ENCODE results near the gene PLEKHA6. TPM values are rescaled to one million over a fixed set of nuclear protein-coding genes. Genes with fewer than 3 reads are reported as not detected.

Gene PLEKHA6
- total RNA-seq, 1 experiment from 2014 or later, result 5.5 TPM

GRCh38 chr1:204181116-204181515, 178.6 kb downstream of the PLEKHA6 start:
- no peaks in the 10 kb centered on the region for H3K4me1 ChIP-seq (ENCODE audit: control insufficient read depth, insufficient read depth, low read length)
- POLR2A ChIA-PET, result no interaction called here
- intact Hi-C loops (cut with micrococcal nuclease; ENCODE audit: unreplicated experiment), result no loop called here
- H3K36me3 ChIP-seq (ENCODE audit: control insufficient read depth, insufficient read depth, low read length), result no peaks in the 10 kb centered on the region
- H3K4me3 ChIP-seq (ENCODE audit: low read depth in 2 of 2, low read length in 2 of 2), result no peak overlapping the region
- CTCF ChIA-PET, result no interaction called here
- in situ Hi-C loops (cut with HindIII; ENCODE audit: low pct_unique_long_range_greater_than_20kb, low sequenced_read_pairs), result no loop called here
- peaks cover 4% of the 10 kb centered on the region; the same call in 1 of the 2 replicates for H3K27me3 ChIP-seq (ENCODE audit: control insufficient read depth, insufficient read depth, low read length)
- H3K9me3 ChIP-seq (ENCODE audit: control insufficient read depth, insufficient read depth, low read depth, low read length), result no peaks in the 10 kb centered on the region
- no peak for ATAC-seq
- no peak for TF ChIP-seq POLR2AphosphoS5 (IDR thresholded peaks at IDR 0.05; ENCODE audit: low read depth, low read length)
- TF ChIP-seq SIN3A (IDR thresholded peaks at IDR 0.05; ENCODE audit: borderline replicate concordance, insufficient read depth, low read depth, low read length), result no peak
- TF ChIP-seq, protein P1, sequence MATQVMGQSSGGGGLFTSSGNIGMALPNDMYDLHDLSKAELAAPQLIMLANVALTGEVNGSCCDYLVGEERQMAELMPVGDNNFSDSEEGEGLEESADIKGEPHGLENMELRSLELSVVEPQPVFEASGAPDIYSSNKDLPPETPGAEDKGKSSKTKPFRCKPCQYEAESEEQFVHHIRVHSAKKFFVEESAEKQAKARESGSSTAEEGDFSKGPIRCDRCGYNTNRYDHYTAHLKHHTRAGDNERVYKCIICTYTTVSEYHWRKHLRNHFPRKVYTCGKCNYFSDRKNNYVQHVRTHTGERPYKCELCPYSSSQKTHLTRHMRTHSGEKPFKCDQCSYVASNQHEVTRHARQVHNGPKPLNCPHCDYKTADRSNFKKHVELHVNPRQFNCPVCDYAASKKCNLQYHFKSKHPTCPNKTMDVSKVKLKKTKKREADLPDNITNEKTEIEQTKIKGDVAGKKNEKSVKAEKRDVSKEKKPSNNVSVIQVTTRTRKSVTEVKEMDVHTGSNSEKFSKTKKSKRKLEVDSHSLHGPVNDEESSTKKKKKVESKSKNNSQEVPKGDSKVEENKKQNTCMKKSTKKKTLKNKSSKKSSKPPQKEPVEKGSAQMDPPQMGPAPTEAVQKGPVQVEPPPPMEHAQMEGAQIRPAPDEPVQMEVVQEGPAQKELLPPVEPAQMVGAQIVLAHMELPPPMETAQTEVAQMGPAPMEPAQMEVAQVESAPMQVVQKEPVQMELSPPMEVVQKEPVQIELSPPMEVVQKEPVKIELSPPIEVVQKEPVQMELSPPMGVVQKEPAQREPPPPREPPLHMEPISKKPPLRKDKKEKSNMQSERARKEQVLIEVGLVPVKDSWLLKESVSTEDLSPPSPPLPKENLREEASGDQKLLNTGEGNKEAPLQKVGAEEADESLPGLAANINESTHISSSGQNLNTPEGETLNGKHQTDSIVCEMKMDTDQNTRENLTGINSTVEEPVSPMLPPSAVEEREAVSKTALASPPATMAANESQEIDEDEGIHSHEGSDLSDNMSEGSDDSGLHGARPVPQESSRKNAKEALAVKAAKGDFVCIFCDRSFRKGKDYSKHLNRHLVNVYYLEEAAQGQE (IDR thresholded peaks at IDR 0.05; ENCODE audit: insufficient read depth in 1 of 2, low read depth in 2 of 2, low read length in 1 of 2), result no peak
- TF ChIP-seq TCF7L2 (IDR thresholded peaks at IDR 0.05; ENCODE audit: low read depth, low read length), result no peak
- TF ChIP-seq CTCF (IDR thresholded peaks at IDR 0.05), result no peak
- no TSS peak for BruUV-seq (replicated peaks)
- DNase-seq (ENCODE audit: low read depth, low spot score), result no peak
- H3K27ac ChIP-seq (ENCODE audit: low read length), result no peak overlapping the region

GRCh38 chr1:204180133-204180532, 179.6 kb downstream of the PLEKHA6 start:
- ATAC-seq (no peak), DNase-seq (ENCODE audit: low read depth, low spot score) (no peak)
- no peaks in the 10 kb centered on the region for H3K36me3 ChIP-seq (ENCODE audit: control insufficient read depth, insufficient read depth, low read length)
- H3K4me3 ChIP-seq (ENCODE audit: low read depth in 2 of 2, low read length in 2 of 2), result no peak overlapping the region
- TF ChIP-seq TCF7L2 (IDR thresholded peaks at IDR 0.05; ENCODE audit: low read depth, low read length) (no peak), CTCF (IDR thresholded peaks at IDR 0.05) (no peak), POLR2AphosphoS5 (IDR thresholded peaks at IDR 0.05; ENCODE audit: low read depth, low read length) (no peak), SIN3A (IDR thresholded peaks at IDR 0.05; ENCODE audit: borderline replicate concordance, insufficient read depth, low read depth, low read length) (no peak)
- TF ChIP-seq, protein P1 (IDR thresholded peaks at IDR 0.05; ENCODE audit: insufficient read depth in 1 of 2, low read depth in 2 of 2, low read length in 1 of 2), result no peak
- H3K27me3 ChIP-seq (ENCODE audit: control insufficient read depth, insufficient read depth, low read length), result peaks cover 9% of the 10 kb centered on the region; the same call in 1 of the 2 replicates
- CTCF ChIA-PET, result no interaction called here
- in situ Hi-C loops (cut with HindIII; ENCODE audit: low pct_unique_long_range_greater_than_20kb, low sequenced_read_pairs), result no loop called here
- intact Hi-C loops (cut with micrococcal nuclease; ENCODE audit: unreplicated experiment), result no loop called here
- H3K27ac ChIP-seq (ENCODE audit: low read length), result no peak overlapping the region
- POLR2A ChIA-PET, result no interaction called here
- BruUV-seq (replicated peaks), result no TSS peak
- H3K4me1 ChIP-seq (ENCODE audit: control insufficient read depth, insufficient read depth, low read length), result no peaks in the 10 kb centered on the region
- H3K9me3 ChIP-seq (ENCODE audit: control insufficient read depth, insufficient read depth, low read depth, low read length), result no peaks in the 10 kb centered on the region

Measured in Panc1 (cell line).